HepG2 (cell line): ENCODE data around the gene MLLT10. TPM values are rescaled to one million over a fixed set of nuclear protein-coding genes. Genes with fewer than 3 reads are reported as not detected.

Experiments used
- AKAP8 ChIP-seq: sonication (generic); formaldehyde crosslinking; IDR thresholded peaks from 2 replicates; pipeline ENCODE4 v1.5.1; 2020; ENCODE audit warnings: mild to moderate bottlenecking, missing genetic modification reagents
- CBX2 ChIP-seq, 2 experiments: fragments of 200-600 bp in 1 of 2; sonication (generic); formaldehyde crosslinking in 1 of 2; IDR thresholded peaks; 2 replicates each; pipeline versions ENCODE4 v1.7.0 to v1.8.1; 2018 to 2022; ENCODE audit warnings: low read depth in 2 of 2, low read length in 1 of 2, mild to moderate bottlenecking in 1 of 2, missing genetic modification reagents in 1 of 2
- CCDC6 ChIP-seq: sonication (generic); formaldehyde crosslinking; IDR thresholded peaks from 2 replicates; pipeline ENCODE4 v1.8.1; 2022; ENCODE audit warnings: mild to moderate bottlenecking, missing genetic modification reagents, moderate library complexity
- GATAD2A ChIP-seq: IDR thresholded peaks from 2 replicates; pipeline ENCODE4 v1.6.1; 2016
- JUN ChIP-seq: sonication (generic); formaldehyde crosslinking; IDR thresholded peaks from 2 replicates; pipeline ENCODE4 v1.4.0; 2020; ENCODE audit warnings: mild to moderate bottlenecking, missing genetic modification reagents
- KMT2B ChIP-seq: IDR thresholded peaks from 2 replicates; pipeline ENCODE4 v1.6.1; 2016; ENCODE audit warnings: missing genetic modification reagents, missing compliant biosample characterization
- MEF2D ChIP-seq: sonication (generic); formaldehyde crosslinking; IDR thresholded peaks from 2 replicates; pipeline ENCODE4 v1.5.1; 2020; ENCODE audit warnings: mild to moderate bottlenecking, missing genetic modification reagents
- RBAK ChIP-seq: sonication (generic); formaldehyde crosslinking; IDR thresholded peaks from 2 replicates; pipeline ENCODE4 v1.5.1; 2020; ENCODE audit warnings: mild to moderate bottlenecking, missing genetic modification reagents
- SATB2 ChIP-seq: sonication (generic); formaldehyde crosslinking; IDR thresholded peaks from 2 replicates; pipeline ENCODE4 v1.5.0; 2020; ENCODE audit warnings: missing genetic modification reagents
- SPEN ChIP-seq: sonication (generic); formaldehyde crosslinking; IDR thresholded peaks from 2 replicates; pipeline ENCODE4 v1.5.1; 2020; ENCODE audit warnings: low read depth, mild to moderate bottlenecking, missing genetic modification reagents
- ZKSCAN1 ChIP-seq: fragments of 150-350 bp; IDR thresholded peaks from 2 replicates; pipeline ENCODE4 v1.6.1; 2014; ENCODE audit warnings: low read length
- ZNF556 ChIP-seq: sonication (generic); formaldehyde crosslinking; IDR thresholded peaks from 2 replicates; pipeline ENCODE4 v1.4.0; 2020; ENCODE audit warnings: mild to moderate bottlenecking, missing genetic modification reagents, borderline replicate concordance
- ZNF644 ChIP-seq: IDR thresholded peaks from 2 replicates; pipeline ENCODE4 v1.6.1; 2016; ENCODE audit warnings: low read depth
- ZNF660 ChIP-seq: sonication (generic); formaldehyde crosslinking; IDR thresholded peaks from 2 replicates; pipeline ENCODE4 v1.5.1; 2020; ENCODE audit warnings: mild to moderate bottlenecking, low read depth, missing genetic modification reagents, borderline replicate concordance
- ZNF816 ChIP-seq: sonication (generic); formaldehyde crosslinking; IDR thresholded peaks from 2 replicates; pipeline ENCODE4 v1.8.0; 2022; ENCODE audit warnings: missing genetic modification reagents, mild to moderate bottlenecking, borderline replicate concordance
- polyA plus RNA-seq, 8 experiments: library from polyadenylated mRNA; depleted of rRNA in 3 of 8; stranded (reverse) in 7 of 8; unstranded in 1 of 8; fragments of >200 nt; fragmentation: Illumina TruSeq in 4 of 8; extraction: Trizol in 4 of 8; gene quantifications; 2 replicates each; pipeline versions ENCODE4 v1.2.1 to v1.2.3, GENCODE V29; 2011 to 2016; ENCODE audit warnings: low read depth in 4 of 8, missing spikeins in 1 of 8, mixed read lengths in 1 of 8; ENCODE audit not compliant: insufficient read depth in 1 of 8
- total RNA-seq, 5 experiments: library from RNA; depleted of rRNA; stranded (reverse); fragments of >200 nt; fragmentation: Illumina TruSeq; extraction: Trizol; gene quantifications; 2 replicates each; pipeline ENCODE4 v1.2.3, GENCODE V29; 2016; ENCODE audit warnings: low read depth in 1 of 5
- TF ChIP-seq, protein P1 (sequence below): sonication (generic); formaldehyde crosslinking; conservative IDR thresholded peaks from 2 replicates; pipeline ENCODE4 v1.4.0; 2020; ENCODE audit warnings: mild to moderate bottlenecking, missing genetic modification reagents, moderate library complexity
- TF ChIP-seq, protein P2 (sequence below): fragments of 450-650 bp; IDR thresholded peaks from 2 replicates; pipeline ENCODE4 v1.6.1; 2017; ENCODE audit warnings: mild to moderate bottlenecking
- TF ChIP-seq, protein P3 (sequence below): sonication (generic); formaldehyde crosslinking; IDR thresholded peaks from 2 replicates; pipeline ENCODE4 v1.8.0; 2022; ENCODE audit warnings: mild to moderate bottlenecking, missing genetic modification reagents

Gene MLLT10
- total and polyA plus RNA-seq, 2 of the 13 experiments (the other 11 are each of a cell fraction or from before 2014, with no cell fraction given), result 51.3 to 84.1 TPM

DNA sequence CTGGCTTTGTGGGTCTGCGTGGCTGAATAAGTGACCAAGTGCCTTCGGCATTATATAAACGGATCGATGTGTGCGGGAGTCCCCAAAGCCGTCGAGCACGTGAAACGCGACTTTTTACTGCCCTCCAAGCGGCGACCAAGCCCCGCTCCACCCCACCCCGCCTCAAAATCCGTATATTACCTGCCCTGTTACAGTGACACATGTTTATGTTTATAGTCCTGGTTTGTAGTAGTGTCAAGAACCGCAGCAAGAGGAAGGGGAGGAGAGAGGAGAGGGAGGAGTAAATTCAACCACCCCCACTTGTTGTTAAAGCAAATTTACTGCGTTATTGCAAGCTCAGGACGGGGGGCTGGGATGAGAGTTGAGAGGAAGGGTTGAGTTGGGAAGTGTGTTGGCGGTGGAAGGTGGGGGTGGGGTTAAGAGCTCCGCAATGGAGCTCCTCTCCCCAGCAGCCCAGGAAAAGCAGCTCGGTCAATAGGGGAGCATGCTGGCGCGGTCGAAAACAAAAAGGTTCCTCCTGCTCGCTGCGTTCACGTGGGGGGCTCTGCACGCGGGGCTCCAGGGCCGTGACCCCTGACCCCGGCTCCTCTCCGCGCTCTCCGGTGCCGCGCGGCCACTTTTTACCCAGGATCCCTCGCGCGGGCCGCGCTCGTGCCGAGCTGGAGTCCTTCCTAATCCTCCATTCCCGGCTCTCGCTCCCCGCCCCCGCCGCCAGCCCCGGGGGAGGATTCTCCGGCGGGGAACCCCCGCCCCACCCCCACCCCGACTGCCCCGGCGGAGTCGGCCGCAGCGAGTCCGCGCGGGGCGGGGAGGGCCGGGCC is 8.5 kb upstream of the MLLT10 start, which contains the start of gene SKIDA1 (continued):
- TF ChIP-seq, protein P1, sequence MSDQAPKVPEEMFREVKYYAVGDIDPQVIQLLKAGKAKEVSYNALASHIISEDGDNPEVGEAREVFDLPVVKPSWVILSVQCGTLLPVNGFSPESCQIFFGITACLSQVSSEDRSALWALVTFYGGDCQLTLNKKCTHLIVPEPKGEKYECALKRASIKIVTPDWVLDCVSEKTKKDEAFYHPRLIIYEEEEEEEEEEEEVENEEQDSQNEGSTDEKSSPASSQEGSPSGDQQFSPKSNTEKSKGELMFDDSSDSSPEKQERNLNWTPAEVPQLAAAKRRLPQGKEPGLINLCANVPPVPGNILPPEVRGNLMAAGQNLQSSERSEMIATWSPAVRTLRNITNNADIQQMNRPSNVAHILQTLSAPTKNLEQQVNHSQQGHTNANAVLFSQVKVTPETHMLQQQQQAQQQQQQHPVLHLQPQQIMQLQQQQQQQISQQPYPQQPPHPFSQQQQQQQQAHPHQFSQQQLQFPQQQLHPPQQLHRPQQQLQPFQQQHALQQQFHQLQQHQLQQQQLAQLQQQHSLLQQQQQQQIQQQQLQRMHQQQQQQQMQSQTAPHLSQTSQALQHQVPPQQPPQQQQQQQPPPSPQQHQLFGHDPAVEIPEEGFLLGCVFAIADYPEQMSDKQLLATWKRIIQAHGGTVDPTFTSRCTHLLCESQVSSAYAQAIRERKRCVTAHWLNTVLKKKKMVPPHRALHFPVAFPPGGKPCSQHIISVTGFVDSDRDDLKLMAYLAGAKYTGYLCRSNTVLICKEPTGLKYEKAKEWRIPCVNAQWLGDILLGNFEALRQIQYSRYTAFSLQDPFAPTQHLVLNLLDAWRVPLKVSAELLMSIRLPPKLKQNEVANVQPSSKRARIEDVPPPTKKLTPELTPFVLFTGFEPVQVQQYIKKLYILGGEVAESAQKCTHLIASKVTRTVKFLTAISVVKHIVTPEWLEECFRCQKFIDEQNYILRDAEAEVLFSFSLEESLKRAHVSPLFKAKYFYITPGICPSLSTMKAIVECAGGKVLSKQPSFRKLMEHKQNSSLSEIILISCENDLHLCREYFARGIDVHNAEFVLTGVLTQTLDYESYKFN, result peak; percentile 75; the same call in 1 of the 2 replicates
- TF ChIP-seq GATAD2A (CRISPR knock-in tag), result peak; percentile 46
- TF ChIP-seq KMT2B (CRISPR knock-in tag), result peak; percentile 89
- no peak for TF ChIP-seq ZKSCAN1
- TF ChIP-seq, protein P2, sequence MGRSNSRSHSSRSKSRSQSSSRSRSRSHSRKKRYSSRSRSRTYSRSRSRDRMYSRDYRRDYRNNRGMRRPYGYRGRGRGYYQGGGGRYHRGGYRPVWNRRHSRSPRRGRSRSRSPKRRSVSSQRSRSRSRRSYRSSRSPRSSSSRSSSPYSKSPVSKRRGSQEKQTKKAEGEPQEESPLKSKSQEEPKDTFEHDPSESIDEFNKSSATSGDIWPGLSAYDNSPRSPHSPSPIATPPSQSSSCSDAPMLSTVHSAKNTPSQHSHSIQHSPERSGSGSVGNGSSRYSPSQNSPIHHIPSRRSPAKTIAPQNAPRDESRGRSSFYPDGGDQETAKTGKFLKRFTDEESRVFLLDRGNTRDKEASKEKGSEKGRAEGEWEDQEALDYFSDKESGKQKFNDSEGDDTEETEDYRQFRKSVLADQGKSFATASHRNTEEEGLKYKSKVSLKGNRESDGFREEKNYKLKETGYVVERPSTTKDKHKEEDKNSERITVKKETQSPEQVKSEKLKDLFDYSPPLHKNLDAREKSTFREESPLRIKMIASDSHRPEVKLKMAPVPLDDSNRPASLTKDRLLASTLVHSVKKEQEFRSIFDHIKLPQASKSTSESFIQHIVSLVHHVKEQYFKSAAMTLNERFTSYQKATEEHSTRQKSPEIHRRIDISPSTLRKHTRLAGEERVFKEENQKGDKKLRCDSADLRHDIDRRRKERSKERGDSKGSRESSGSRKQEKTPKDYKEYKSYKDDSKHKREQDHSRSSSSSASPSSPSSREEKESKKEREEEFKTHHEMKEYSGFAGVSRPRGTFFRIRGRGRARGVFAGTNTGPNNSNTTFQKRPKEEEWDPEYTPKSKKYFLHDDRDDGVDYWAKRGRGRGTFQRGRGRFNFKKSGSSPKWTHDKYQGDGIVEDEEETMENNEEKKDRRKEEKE, result no peak
- 0 out of 2 replicates have a peak, but pooled peaks have one; percentile 6 for TF ChIP-seq ZNF644
- TF ChIP-seq, protein P3, sequence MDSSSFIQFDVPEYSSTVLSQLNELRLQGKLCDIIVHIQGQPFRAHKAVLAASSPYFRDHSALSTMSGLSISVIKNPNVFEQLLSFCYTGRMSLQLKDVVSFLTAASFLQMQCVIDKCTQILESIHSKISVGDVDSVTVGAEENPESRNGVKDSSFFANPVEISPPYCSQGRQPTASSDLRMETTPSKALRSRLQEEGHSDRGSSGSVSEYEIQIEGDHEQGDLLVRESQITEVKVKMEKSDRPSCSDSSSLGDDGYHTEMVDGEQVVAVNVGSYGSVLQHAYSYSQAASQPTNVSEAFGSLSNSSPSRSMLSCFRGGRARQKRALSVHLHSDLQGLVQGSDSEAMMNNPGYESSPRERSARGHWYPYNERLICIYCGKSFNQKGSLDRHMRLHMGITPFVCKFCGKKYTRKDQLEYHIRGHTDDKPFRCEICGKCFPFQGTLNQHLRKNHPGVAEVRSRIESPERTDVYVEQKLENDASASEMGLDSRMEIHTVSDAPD, result peak; percentile 28; the same call in 1 of the 2 replicates
- TF ChIP-seq SPEN (CRISPR knock-in tag), result peak; percentile 78; the same call in 1 of the 2 replicates
- peak; percentile 15; the same call in 1 of the 2 replicates for TF ChIP-seq ZNF816
- TF ChIP-seq ZNF556, result peak; percentile 14; the same call in 1 of the 2 replicates
- TF ChIP-seq MEF2D (CRISPR knock-in tag), result peak; percentile 54; the same call in 1 of the 2 replicates
- TF ChIP-seq SATB2, result no peak
- TF ChIP-seq ZNF660 (CRISPR knock-in tag), result no peak
- peak; percentile 26; the same call in 1 of the 2 replicates for TF ChIP-seq AKAP8 (CRISPR knock-in tag)
- peak; percentile 12; the same call in 1 of the 2 replicates for TF ChIP-seq JUN (CRISPR knock-in tag)
- TF ChIP-seq CBX2 (IDR thresholded peaks at IDR 0.05; ENCODE audit: low read depth, low read length), result no peak
- no peak for TF ChIP-seq CBX2 (CRISPR knock-in tag; IDR thresholded peaks at IDR 0.05; ENCODE audit: low read depth)
- TF ChIP-seq CCDC6 (CRISPR knock-in tag), result peak; percentile 94; the same call in 1 of the 2 replicates
- no peak for TF ChIP-seq RBAK
